HFFc6 (cell line): ENCODE measurements around the gene LDLRAD3. TPM values are rescaled to one million over a fixed set of nuclear protein-coding genes. Genes with fewer than 3 reads are reported as not detected.

Source experiments
- DNase-seq: peaks from one replicate; pipeline ENCODE4 v3.0.0-alpha.2; 2018
- H3K27ac Mint-ChIP-seq: 2 replicates; pipeline ENCODE4 v1.8.0; 2020; ENCODE audit warnings: mild to moderate bottlenecking, mixed read lengths
- H3K27me3 Mint-ChIP-seq: 2 replicates; pipeline ENCODE4 v1.8.0; 2021; ENCODE audit warnings: mild to moderate bottlenecking, moderate library complexity, mixed read lengths; ENCODE audit not compliant: insufficient read depth
- H3K36me3 Mint-ChIP-seq: 2 replicates; pipeline ENCODE4 v1.8.0; 2021; ENCODE audit warnings: low read depth, mixed read lengths
- H3K4me1 Mint-ChIP-seq: 2 replicates; pipeline ENCODE4 v1.8.0; 2020; ENCODE audit warnings: low read depth, mixed read lengths
- H3K4me3 Mint-ChIP-seq: 2 replicates; pipeline ENCODE4 v1.8.0; 2020; ENCODE audit warnings: mild to moderate bottlenecking, moderate library complexity, mixed read lengths
- H3K9me3 Mint-ChIP-seq: 2 replicates; pipeline ENCODE4 v1.8.0; 2020; ENCODE audit warnings: mild to moderate bottlenecking, mixed read lengths
- CTCF ChIP-seq: fragments of 200-600 bp; sonication (generic); IDR thresholded peaks from 2 replicates; pipeline ENCODE4 v1.5.0; 2021; ENCODE audit warnings: antibody characterized with exemption, mild to moderate bottlenecking
- total RNA-seq, 6 experiments: library from RNA; stranded (reverse); fragmentation: NEBNext Ultra II Directional; extraction: Animal tissue kit (Norgen Biotek cat#: 25700); gene quantifications; 2 replicates in 1 of 6; 3 replicates in 5 of 6; pipeline ENCODE4 v1.2.3, GENCODE V29; 2021

Gene LDLRAD3
- total RNA-seq, 6 experiments from 2014 or later, result 5.2 to 6.5 (median 5.6) TPM

- peaks cover 17% of the 10 kb centered on the region for H3K27me3 Mint-ChIP-seq
- no peaks in the 10 kb centered on the region for H3K9me3 Mint-ChIP-seq
- peaks cover 20% of the 10 kb centered on the region for H3K4me1 Mint-ChIP-seq
- H3K4me3 Mint-ChIP-seq, result no peak overlapping the region
- no peak for TF ChIP-seq CTCF
- DNase-seq, result peak; percentile 7
- no peaks in the 10 kb centered on the region; the same call in 1 of the 2 replicates for H3K36me3 Mint-ChIP-seq
- H3K27ac Mint-ChIP-seq, result no peak overlapping the region
Measured at GRCh38 chr11:36257351-36257750, 313.5 kb downstream of the LDLRAD3 start.

- peak; percentile 82 for TF ChIP-seq CTCF
- H3K4me1 Mint-ChIP-seq, result peaks cover 20% of the 10 kb centered on the region
- DNase-seq, result peak; percentile 72
- H3K27me3 Mint-ChIP-seq, result peaks cover 17% of the 10 kb centered on the region
- H3K36me3 Mint-ChIP-seq, result no peaks in the 10 kb centered on the region; the same call in 1 of the 2 replicates
- no peak overlapping the region for H3K27ac Mint-ChIP-seq
- no peak overlapping the region for H3K4me3 Mint-ChIP-seq
- H3K9me3 Mint-ChIP-seq, result no peaks in the 10 kb centered on the region
Measured at GRCh38 chr11:36258730-36259360, 315.0 kb downstream of the LDLRAD3 start.

DNA sequence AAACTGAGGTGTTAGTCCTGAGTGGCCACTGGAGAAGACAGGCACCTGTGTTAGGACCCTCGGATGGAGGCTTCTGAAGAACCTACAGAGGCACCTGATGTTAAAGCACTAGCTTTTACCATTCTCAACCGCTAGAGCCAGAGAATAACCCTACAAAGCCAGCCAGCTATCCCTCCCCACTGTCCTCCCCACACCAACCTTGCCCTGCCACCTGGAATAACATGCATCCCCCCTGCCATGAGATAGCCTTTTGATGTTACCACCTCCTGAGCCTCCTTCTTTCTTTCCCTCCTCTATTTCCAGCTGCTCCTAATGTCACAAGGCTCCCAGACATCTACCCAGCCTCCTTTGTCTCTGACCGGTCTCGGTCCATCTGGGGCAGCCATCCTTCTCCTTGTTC, 317.2 kb downstream of the LDLRAD3 start:
- Mint-ChIP-seq H3K9me3 (no peaks in the 10 kb centered on the region), H3K27me3 (peaks cover 17% of the 10 kb centered on the region), H3K36me3 (no peaks in the 10 kb centered on the region), H3K4me1 (peaks cover 11% of the 10 kb centered on the region), H3K27ac (no peak overlapping the region), H3K4me3 (no peak overlapping the region)
- DNase-seq, result no peak
- no peak for TF ChIP-seq CTCF

DNA sequence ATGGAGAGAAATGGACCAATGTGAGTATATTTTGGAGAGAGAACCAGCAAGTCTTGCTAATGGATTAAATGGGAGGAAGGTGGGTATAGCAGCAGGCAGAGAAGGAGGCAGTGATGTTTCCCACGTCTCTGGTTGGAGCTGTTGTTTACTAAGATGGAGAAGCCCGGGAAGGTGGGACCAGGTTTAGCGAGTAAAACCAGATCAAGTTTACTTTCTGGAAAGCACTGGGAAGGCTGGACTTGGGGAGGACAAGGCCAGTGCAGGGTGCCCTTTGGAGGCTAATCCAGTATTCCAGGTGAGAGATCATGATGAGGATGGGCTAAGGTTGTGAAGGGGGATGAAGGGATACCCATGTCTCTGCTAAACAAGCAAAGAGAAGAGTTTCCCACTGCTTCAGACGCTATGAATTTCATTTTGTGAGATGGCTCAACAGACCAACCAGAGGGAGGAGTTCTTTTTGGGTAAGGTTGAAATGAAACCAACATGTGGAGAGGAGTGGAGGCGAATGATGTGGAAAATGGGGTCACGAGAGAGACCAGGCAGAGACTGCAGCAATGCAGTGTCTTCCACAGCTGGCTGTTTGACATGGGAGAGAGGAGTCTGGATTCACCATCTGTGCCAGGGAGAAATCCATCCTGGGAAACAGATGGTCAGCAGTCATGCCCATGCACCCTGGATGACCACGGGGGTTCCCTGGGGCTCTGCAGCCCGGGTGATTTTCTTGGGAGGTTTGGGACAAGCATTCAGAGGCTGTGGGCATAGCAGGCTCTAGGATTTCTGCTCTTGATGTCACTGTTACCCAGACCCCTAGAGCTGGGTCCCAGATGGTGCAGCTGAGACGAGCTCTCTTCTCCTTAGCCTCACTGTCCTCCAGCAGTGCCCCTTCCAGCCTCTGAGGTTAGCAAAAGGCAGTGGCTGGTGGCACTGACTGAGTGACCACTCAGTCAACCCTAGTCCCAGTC, 320.4 kb downstream of the LDLRAD3 start:
- no peak for DNase-seq
- H3K36me3 Mint-ChIP-seq, result no peaks in the 10 kb centered on the region
- no peaks in the 10 kb centered on the region for H3K9me3 Mint-ChIP-seq
- no peak overlapping the region for H3K27ac Mint-ChIP-seq
- no peaks in the 10 kb centered on the region; the same call in 1 of the 2 replicates for H3K4me1 Mint-ChIP-seq
- peaks cover 13% of the 10 kb centered on the region for H3K27me3 Mint-ChIP-seq
- TF ChIP-seq CTCF, result no peak
- no peak overlapping the region for H3K4me3 Mint-ChIP-seq

DNA sequence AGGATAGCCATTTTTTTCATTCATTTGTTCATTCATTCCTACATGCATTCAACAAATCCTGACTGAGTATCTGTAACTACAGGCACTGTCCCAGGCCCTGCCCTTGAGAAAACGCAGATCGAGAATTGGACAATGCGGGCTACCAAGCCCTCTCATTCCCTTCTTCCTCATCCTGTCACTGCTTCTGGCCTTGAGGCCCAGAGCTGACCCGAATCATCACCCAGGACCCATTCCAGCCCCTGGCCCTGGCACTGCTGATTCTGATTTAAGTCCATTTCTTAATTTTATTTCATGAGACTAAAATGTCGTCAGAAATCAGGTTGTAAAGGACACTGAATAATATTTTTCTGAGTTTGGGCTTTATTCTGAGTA, 321.1 kb downstream of the LDLRAD3 start:
- TF ChIP-seq CTCF, result no peak
- no peaks in the 10 kb centered on the region for H3K4me1 Mint-ChIP-seq
- no peaks in the 10 kb centered on the region for H3K9me3 Mint-ChIP-seq
- DNase-seq, result no peak
- no peak overlapping the region for H3K27ac Mint-ChIP-seq
- H3K36me3 Mint-ChIP-seq, result no peaks in the 10 kb centered on the region
- H3K4me3 Mint-ChIP-seq, result no peak overlapping the region
- H3K27me3 Mint-ChIP-seq, result peaks cover 11% of the 10 kb centered on the region
